CD1c-positive myeloid dendritic cell (primary cell): ENCODE results near the gene ODAD3.
"Not testable (repeated sequence)": the region's sequence is repeated elsewhere in the genome, so short reads cannot be mapped to it uniquely, and the experiment has no call there.

Experiments
- DNase-seq: peaks from one replicate; pipeline ENCODE4 v3.0.0-alpha.2; 2016; ENCODE audit errors: extremely low spot score

ODAD3 gene

DNA sequence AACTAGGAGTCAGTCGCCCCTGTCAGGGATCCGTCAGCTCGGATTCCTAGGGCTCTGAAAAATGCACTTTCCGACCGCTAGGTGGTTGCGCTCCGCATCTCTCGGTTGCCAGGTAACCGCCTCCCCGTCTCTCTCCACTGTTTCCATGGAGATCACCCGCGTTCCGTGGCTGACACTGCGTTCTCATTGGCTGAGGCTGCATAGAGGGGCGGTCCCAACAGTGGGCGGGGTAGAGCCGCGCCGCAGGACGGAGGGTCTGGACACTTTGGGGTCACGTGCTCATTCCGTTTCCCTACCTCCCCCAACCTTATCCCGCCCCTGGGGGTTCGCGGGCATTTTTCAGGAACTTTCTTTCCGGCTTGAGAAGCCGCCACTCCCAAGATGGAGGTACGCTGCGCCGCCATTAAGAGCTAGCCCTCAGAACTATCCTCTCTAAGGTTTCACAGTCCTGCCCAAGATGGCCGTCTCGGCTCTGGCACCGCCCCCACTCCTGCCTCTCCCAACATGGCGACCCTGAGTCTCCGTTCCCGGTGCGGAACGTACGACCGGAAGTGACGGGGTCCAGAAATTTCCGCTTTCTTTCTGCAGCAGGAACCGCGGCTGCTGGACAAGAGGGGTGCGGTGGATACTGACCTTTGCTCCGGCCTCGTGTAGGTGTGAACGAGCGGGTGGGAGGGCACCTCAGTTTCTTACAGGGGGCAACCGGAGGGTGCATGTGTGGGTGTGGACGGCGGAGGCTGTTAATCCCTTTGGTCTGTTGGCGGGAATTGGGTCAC lies at the start of gene ODAD3, which contains the start of gene PRKCSH:
TSS of gene ODAD3 (minus strand) at position 65 of the 776 bp plus-strand sequence. CDS start 105 bp downstream, outside the sequence.
TSS of gene PRKCSH (plus strand) at position 579 of the 776 bp plus-strand sequence. CDS start 483 bp downstream, outside the sequence.
- DNase-seq, result peak; percentile 100

DNA sequence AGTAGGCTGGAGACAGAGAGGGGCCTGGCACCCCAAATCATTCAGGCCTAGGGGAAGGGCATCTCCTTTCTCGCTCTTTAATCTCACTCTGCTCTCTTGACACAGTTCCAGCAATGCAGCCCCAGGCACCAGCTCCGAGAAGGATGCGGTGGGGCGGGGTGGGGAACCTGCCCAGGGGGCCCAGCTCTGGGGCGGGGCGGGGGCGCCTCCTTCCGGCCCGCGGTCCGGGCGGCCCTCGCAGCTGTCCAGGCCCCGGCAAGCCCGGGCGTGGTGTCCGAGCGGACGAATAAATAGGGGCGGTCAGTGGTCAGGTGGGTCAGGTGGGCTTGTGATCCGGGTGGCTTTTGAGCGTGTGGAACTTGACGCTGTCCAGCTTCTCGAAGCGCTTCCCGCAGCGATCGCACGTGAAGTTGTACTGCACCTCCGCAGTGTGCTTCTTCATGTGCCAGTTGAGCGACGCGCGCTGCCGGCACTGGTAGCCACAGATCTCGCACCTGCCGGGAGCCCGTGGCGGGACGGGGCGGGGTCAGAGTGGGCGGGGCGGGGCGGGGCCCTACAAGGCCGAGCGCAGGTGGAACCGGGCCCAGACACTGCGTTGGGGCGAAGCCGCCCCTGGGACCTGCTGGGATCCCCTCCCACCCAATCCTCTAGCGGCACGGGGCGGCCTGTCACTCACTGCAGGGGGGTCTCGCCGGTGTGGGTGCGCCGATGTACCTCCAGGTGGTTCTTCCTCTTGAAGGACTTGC lies 48.6 kb upstream of the ODAD3 start:
- no peak for DNase-seq

DNA sequence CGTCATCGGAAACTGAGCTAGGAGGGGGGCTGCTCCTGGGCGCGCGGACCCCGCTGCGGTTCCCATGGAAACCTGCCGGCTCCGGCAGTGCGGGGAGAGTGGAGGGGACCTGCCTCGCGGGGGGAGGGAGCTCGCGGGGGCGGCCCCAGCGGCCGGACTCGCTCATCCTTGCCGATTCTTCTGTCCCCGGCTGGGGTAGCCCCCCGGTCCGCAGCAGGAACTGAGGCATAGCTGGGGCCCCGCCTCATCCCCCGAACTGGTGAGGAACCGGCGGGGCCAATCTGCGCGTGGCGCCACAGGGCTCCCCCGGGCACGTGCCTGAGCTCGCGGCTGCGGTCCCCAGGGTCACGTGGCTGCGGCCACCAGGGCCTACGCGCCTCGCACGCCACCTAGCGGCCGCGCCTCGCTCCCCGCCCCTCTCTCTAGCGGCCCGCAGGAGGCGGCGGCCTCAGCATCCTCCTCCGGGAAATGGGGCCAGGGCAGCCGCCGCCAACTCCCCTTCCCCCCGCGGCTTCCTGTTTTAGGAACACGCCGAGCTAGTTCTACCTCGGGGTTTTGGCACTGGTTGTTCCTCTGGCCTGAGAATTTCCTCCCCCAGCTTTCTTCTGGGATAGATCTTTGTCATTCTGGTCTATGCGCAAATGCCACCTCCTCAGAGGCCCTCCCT lies 47.6 kb upstream of the ODAD3 start:
- DNase-seq, result peak; percentile 92

GRCh38 chr19:11481534-11482383 lies 46.8 kb upstream of the ODAD3 start:
- DNase-seq, result peak; percentile 76

DNA sequence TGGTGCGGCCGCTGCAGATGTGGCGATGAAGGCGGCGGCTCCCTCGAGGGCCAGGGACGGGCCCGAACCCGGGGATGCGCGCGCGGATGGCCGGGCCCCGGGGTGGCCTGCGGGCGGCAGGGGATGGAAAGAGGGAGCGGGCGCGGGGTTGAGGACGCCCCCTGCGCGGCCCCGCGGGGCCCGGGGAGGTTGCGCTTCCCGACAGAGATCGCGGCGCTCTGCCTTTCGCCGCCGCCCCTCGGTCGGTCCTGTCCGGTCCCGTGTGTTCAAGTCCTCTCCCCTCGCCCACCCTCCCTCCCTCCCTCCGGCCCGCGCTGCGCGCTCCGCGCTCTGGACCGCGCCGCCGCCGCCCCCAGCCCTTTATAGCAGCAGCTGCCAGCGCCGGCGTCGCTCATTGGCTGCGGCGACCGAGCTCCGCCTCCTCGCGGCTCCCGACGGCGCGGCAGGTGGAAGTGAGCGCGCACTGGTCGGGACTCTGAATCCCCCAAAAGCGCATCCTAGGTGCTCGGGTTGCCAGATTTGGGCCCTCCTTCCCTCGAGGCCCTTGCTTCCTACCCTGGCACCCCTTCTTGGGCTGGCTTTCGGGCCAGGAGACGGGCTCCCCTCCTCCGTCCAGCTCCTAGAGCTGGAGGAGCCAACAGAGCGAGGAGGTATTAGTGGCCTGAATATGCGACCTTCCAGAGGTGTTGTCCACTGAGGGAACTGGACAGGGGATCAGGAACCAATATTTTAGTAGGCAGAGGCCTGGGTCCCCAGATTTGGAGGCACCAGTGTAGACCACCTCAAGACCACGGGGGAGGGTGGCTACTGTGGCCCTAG lies 46.0 kb upstream of the ODAD3 start, which contains the start of gene ELAVL3:
TSS of gene ELAVL3 (minus strand) at position 332 of the 819 bp plus-strand sequence. CDS start 438 bp downstream, outside the sequence.
- no peak for DNase-seq

DNA sequence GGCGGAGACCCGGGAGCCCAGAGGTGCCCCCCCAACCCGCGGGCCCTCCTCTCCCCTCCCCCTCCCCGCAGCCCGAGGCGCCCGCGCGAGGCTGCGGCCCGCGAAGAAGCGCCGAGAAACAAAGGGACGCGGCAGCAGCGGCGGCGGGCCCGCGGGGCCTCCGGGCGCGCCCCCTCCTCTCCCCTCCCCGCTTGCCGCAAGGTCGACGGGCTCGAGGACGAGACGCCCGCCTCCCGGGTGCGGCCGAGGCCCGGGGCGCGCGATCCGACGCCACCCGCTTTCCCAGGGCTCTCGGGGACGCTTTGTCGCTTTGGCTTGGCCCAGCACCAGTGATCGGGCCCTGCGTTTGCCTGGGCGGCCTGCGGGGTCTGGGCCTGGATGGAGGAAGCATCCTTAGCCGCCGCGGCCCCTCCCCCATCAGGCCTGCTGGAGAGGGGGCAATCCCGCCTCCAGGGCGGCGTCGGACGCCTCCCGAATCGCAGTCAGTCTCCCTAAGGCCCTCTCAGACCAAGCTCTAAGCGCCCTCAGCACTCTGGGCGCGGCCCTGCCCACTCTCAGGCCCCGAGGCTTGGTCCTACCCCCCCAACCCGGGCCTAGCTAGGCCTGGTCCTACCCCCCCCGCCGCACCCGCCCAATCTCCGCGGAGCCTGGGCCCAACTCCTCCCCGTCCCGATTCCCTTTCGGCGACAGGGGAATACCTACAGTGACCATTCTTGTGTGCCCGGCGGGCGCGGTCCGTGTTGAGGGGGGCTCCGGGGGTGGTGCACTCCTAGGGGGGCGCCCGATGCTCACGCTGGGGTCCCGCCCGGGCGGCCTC lies 45.2 kb upstream of the ODAD3 start:
- DNase-seq, result no peak

- DNase-seq, result peak; percentile 51
Observed at GRCh38 chr19:11479090-11479897, 44.4 kb upstream of the ODAD3 start.

DNA sequence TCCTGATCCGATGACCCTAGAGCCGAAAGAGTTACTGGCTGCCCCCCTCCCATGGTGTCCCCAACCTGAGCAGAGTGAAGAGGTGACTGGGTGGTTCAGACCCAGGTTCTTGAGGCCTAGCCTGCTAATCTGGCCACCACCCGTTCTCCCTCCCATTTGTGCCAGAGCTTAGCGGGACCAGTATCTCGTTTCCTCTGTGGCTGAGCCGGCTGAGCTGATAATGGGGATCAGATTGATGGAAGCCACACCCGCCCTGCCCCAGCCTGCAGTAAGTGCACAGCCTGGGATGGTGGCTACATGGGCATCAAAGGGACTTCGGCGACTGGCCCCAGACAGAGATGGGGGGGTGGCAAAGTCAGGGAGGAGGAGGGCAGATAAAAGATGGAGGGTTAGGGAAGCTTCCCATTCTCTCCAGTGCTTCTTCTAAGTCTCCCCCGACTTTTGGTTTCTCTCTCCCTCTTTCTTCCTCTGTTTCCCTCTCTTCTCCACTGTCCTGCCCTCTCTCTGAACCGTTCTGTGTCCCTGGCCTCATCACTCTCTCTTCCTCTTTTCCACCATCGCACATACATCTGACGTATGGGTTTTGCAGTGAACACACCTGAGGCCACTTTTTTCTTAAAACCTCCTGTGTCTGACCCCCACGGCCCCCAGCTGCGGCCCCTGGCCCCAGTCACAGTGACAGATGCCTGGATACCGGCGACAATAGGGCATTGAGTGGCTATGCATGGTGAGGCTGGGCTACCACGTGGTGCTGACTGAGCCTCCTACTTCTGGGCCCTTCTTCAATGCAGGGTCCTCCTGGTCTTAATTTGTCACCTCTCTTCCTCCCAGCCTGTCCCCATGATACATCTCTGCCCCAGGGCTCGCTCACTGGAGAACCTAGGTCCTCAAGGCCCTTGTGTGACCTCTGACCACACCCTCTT lies 43.5 kb upstream of the ODAD3 start:
- DNase-seq, result peak; percentile 8

DNA sequence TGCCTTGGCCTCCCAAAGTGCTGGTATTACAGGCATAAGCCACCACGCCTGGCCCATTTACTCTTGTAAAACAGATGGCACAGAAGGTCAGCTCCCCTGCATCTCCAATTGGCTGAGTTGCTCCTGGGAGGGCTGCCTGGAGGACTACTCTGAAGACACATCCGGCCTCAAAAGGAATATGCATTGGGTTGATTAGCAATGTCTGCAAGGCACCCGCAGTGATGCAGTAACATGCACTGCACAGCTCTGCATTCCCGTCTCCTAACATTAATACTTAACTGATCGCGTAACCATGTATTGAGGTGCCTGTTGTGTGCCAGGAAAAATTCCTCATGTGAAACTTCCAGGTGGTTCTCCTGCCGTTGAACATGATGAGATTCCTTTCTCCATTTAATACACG lies 40.9 kb upstream of the ODAD3 start:
- no peak for DNase-seq

GRCh38 chr19:11475343-11475742 lies 40.4 kb upstream of the ODAD3 start:
- DNase-seq, result not testable (repeated sequence)

DNA sequence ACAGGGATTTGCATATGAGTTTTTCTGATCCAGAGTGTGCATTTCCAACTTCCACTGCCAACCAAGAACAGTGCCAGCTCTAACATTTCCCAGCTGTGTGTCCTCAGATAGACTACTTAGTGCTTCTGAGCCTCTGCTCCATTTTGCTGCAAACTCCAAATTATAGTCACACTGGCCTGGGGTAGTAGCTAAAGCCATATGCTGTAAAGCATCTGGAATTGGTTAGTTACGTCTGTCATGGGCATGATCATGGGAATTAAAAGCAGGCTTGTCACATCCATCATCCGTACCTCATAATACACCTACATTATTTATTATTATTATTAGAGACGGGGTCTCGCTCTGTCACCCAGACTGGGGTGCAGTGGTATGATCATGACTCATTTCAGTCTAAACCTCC lies 38.8 kb upstream of the ODAD3 start:
- DNase-seq, result no peak

DNA sequence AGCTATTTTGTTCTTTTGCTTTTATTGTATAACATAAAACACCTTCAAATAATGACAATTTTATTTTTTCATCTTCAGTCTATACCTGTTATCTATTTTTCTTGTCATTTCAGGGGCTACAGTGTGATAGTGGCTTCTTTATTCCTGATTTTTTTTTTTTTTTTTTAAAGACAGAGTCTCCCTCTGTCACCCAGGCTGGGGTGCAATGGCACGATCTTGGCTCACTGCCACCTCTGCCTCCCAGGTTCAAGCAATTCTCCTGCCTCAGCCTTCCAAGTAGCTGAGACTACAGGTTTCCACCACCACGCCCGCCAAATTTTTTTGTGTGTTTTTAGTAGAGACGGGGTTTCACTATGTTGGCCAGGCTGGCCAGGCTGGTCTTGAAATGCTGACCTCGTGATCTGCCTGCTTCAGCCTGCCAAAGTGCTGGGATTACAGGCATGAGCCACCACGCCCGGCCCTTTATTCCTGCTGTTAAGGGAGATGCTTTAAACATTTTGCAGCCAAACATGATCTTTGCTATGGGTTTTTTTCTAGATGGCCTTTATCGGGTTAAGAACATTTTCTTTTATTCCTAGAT lies 33.4 kb upstream of the ODAD3 start:
- DNase-seq, result not testable (repeated sequence)

GRCh38 chr19:11465600-11465999 lies 30.7 kb upstream of the ODAD3 start:
- no peak for DNase-seq

DNA sequence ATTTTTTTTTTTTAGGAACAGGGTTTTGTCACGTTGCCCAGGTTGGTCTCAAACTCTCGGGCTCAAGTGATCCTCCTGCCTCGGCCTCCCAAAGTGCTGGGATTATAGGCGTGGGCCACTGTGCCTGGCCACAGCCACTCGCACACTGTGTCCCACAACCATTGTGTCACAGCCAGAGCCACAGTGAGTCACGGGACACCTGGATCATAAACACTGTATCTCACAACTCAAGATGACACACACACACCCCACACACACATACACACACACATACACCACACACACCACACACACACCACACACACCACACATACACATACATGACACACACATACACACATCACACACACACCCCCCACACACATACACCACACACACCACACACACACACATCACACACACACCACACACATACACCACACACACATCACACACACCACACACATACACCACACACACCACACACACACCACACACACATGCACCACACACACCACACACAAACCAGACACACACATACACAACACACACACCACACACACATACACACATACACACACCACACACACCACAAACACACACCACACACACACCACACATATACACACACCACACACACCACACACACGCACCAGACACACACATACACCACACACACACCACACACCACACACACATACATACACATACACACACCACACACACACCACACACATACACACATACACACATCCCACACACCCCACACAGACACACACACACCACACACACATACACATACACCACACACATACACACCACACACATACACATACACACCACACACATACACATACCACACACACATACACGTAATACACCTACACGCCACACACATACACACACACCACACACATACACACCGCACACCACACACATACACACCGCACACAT lies 29.7 kb upstream of the ODAD3 start:
- DNase-seq, result no peak

DNA sequence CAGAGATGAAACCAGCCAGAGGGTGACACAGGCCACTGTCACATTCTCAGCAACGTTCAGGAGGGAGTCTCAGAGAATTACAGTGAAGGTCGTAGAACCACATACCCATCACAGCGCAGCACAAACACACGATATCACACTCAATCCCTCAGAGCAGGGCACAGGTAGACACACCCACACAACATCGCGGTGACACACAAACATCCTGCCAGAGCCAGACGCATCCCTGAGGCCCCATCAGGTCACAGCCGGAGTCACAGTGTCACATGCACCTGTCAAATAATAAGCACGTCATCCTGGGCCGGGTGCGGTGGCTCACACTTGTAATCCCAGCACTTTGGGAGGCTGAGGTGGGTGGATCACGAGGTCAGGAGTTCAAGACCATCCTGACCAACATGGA lies 28.5 kb upstream of the ODAD3 start:
- no peak for DNase-seq

DNA sequence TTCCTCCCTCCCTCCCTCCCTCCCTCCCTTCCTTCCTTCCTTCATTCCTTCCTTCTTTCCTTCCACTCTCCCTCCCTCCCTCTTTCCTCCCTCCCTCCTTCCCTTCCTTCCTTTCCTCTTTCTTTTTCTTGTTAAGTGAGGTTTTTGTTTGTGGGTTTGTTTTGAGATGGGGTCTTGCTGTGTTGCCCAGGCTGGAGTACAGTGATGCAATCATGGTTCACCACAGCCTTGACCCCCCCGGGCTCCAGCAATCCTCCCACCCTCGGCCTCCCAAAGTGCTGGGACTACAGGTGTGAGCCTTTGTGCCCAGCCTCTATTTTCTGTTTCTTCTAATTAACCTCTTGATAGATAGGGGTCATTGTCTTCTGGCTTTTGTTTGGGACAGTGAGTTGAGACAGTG lies 26.5 kb upstream of the ODAD3 start:
- DNase-seq, result no peak
